ENCODE results near the gene FBXO41. TPM values are rescaled to one million over a fixed set of nuclear protein-coding genes. Genes with fewer than 3 reads are reported as not detected.
A peak's percentile ranks its signal among the peaks of the same experiment; 100 is the strongest.

The FBXO41 gene
- total RNA-seq, 1 experiment from 2014 or later = 34.9 TPM

GRCh38 chr2:73268830-73269685 lies 15.2 kb downstream of the FBXO41 start (continued):
- no peak for TF ChIP-seq REST (IDR thresholded peaks at IDR 0.05; ENCODE audit: low read depth)
- peak; percentile 81 for TF ChIP-seq SIN3A (IDR thresholded peaks at IDR 0.05; ENCODE audit: low read depth)

DNA sequence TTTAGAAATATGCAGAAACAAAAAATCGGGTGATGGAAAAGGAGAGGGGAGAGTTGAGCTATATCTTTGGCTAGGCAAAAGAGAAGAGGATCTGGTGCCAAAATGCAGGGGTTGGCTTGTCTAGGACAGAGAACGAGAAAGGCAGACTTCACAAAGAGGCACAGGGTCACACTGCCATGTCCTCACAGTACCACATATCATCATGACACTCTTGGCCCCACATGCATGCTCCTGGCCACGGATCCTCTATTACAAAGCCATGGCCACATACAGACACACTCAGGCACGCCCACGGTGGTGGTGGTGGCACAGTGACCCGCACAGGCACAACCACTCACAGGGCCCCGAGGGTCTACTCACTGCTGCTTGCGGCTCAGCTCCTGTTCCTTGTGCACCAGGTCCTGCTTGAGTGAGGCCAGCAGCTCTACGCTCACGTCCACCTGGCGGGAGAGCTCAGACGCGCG lies 15.9 kb downstream of the FBXO41 start:
- Histone ChIP-seq H3K4me2 (ENCODE audit: low read length) (peak overlapping the region; percentile 98), H3K4me1 (ENCODE audit: control insufficient read depth in 1 of 2, insufficient read depth in 2 of 2, low read length in 2 of 2) (peaks cover 8 to 33% of the 10 kb centered on the region in 2 experiments), H3K9me3 (ENCODE audit: control insufficient read depth in 1 of 2, insufficient read depth in 1 of 2, low read depth in 1 of 2, low read length in 2 of 2) (no peaks in the 10 kb centered on the region), H3K4me3 (replicated peaks in 1 of 2; ENCODE audit: low read depth in 1 of 2, low read length in 2 of 2) (peak overlapping the region; percentile 72 to 75), H3K27me3 (ENCODE audit: insufficient read depth, low read length) (no peaks in the 10 kb centered on the region), H3K36me3 (ENCODE audit: control insufficient read depth in 1 of 2, insufficient read depth in 2 of 2, low read length in 2 of 2) (peaks cover 7 to 15% of the 10 kb centered on the region in 2 experiments; a peak in 3 of 4 replicates), H3K79me2 (ENCODE audit: insufficient read depth, low read length) (peaks cover 30% of the 10 kb centered on the region), H2AFZ (ENCODE audit: low read depth, low read length, poor library complexity, severe bottlenecking) (no peak overlapping the region), H3K9me2 (ENCODE audit: insufficient read depth) (no peaks in the 10 kb centered on the region), H4K20me1 (ENCODE audit: insufficient read depth) (no peaks in the 10 kb centered on the region), H3K9ac (ENCODE audit: low read length) (peak overlapping the region; percentile 79), H3K27ac (ENCODE audit: low read depth, low read length) (peak overlapping the region; percentile 94)
- POLR2A ChIA-PET = interaction anchor here (1.3 to 1.4 kb wide), 2 partner anchors 22 to 34 kb away, joined by 8 read pairs; partner anchors contain the start of genes CCT7 and PRADC1
- no peak for ATAC-seq
- intact Hi-C loops (cut with micrococcal nuclease) = no loop called here
- BruUV-seq (replicated peaks) = no TSS peak
- TF ChIP-seq, protein P1, sequence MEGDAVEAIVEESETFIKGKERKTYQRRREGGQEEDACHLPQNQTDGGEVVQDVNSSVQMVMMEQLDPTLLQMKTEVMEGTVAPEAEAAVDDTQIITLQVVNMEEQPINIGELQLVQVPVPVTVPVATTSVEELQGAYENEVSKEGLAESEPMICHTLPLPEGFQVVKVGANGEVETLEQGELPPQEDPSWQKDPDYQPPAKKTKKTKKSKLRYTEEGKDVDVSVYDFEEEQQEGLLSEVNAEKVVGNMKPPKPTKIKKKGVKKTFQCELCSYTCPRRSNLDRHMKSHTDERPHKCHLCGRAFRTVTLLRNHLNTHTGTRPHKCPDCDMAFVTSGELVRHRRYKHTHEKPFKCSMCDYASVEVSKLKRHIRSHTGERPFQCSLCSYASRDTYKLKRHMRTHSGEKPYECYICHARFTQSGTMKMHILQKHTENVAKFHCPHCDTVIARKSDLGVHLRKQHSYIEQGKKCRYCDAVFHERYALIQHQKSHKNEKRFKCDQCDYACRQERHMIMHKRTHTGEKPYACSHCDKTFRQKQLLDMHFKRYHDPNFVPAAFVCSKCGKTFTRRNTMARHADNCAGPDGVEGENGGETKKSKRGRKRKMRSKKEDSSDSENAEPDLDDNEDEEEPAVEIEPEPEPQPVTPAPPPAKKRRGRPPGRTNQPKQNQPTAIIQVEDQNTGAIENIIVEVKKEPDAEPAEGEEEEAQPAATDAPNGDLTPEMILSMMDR (IDR thresholded peaks at IDR 0.05 in 2 of 3, conservative IDR thresholded peaks at IDR 0.05 in 1 of 3; ENCODE audit: borderline replicate concordance in 1 of 3, insufficient read depth in 1 of 3, low read depth in 2 of 3, low read length in 2 of 3) = no peak
- TF ChIP-seq ELF1 (IDR thresholded peaks at IDR 0.05; ENCODE audit: borderline replicate concordance, low read depth) (no peak), RAD21 (IDR thresholded peaks at IDR 0.05; ENCODE audit: low read depth) (no peak), EZH2 (IDR thresholded peaks at IDR 0.05) (no peak), POLR2A (IDR thresholded peaks at IDR 0.05; ENCODE audit: borderline replicate concordance, extremely low read depth, insufficient read depth, insufficient read length) (peak; percentile 36), CEBPB (IDR thresholded peaks at IDR 0.05; ENCODE audit: low read depth) (no peak), POLR2AphosphoS5 (IDR thresholded peaks at IDR 0.05; ENCODE audit: low read depth, low read length) (no peak)
- no peak for DNase-seq (ENCODE audit: low read depth, low spot score)
- CTCF ChIA-PET = interaction anchor here (1.4 to 2.2 kb wide), 3 partner anchors 11 to 92 kb away, joined by 6 to 10 read pairs (median 9); no protein-coding TSS in a partner anchor
- RAD21 ChIA-PET (ENCODE audit: low non-redundant PET in 1 of 2, low total read pairs in 2 of 2, uncharacterized antibody in 2 of 2, unreplicated experiment in 2 of 2) = interaction anchor here in 1 of 2 experiments (1.7 kb wide), 1 partner anchor 92 kb away, joined by 3 read pairs; no protein-coding TSS in a partner anchor
